Measurements from ENCODE around the gene SMYD3.

GRCh38 chr1:246324711-246325110 lies 182.4 kb downstream of the SMYD3 start:
- TF ChIP-seq CTCF (conservative IDR thresholded peaks at IDR 0.05) (no peak), EZH2 (IDR thresholded peaks at IDR 0.05; ENCODE audit: low read depth) (no peak)
